Spleen (tissue), 11 donors: Measurements from ENCODE around the gene DPP9. TPM values are rescaled to one million over a fixed set of nuclear protein-coding genes. Genes with fewer than 3 reads are reported as not detected.

Experiments used
- DNase-seq: peaks from one replicate; pipeline ENCODE4 v3.0.0-alpha.2; 2020
- H3K27ac ChIP-seq, 8 donors: fragments of 200-600 bp; sonication (generic) in 7 of 8; 1 replicate in 4 of 8; 2 replicates in 4 of 8; pipeline versions ENCODE4 v1.5.0 to v1.8.0; 2016 to 2021; ENCODE audit warnings: inconsistent platforms in 4 of 8, mild to moderate bottlenecking in 4 of 8, moderate library complexity in 1 of 8
- H3K27me3 ChIP-seq, 7 donors: fragments of 200-600 bp; sonication (generic) in 6 of 7; replicated peaks in 1 of 7; 1 replicate in 4 of 7; 2 replicates in 3 of 7; pipeline versions ENCODE4 v1.5.0 to v1.8.0; 2016 to 2021; ENCODE audit warnings: inconsistent platforms in 3 of 7, mild to moderate bottlenecking in 1 of 7
- H3K36me3 ChIP-seq, 6 donors: fragments of 200-600 bp; sonication (generic) in 5 of 6; 1 replicate in 4 of 6; 2 replicates in 2 of 6; pipeline versions ENCODE4 v1.5.0 to v1.8.0; 2016 to 2021; ENCODE audit warnings: inconsistent platforms in 2 of 6
- H3K4me1 ChIP-seq, 6 donors: fragments of 200-600 bp; sonication (generic) in 5 of 6; 1 replicate in 3 of 6; 2 replicates in 3 of 6; pipeline versions ENCODE4 v1.5.0 to v1.8.0; 2016 to 2021; ENCODE audit warnings: inconsistent platforms in 3 of 6
- H3K4me3 ChIP-seq, 8 donors: fragments of 200-600 bp; sonication (generic) in 7 of 8; 1 replicate in 4 of 8; 2 replicates in 4 of 8; pipeline versions ENCODE4 v1.5.0 to v1.8.0; 2016 to 2021; ENCODE audit warnings: inconsistent platforms in 4 of 8, mild to moderate bottlenecking in 4 of 8, moderate library complexity in 2 of 8
- H3K9me3 ChIP-seq, 8 donors: fragments of 200-600 bp; sonication (generic) in 7 of 8; 1 replicate in 4 of 8; 2 replicates in 4 of 8; pipeline versions ENCODE4 v1.5.0 to v1.8.0; 2016 to 2021; ENCODE audit warnings: inconsistent platforms in 4 of 8
- CTCF ChIP-seq, 11 experiments: fragments of 200-600 bp in 7 of 11; fragments of 450-650 bp in 4 of 11; sonication (generic) in 4 of 11; IDR thresholded peaks in 8 of 11; conservative IDR thresholded peaks in 3 of 11; 1 replicate in 7 of 11; 2 replicates in 4 of 11; pipeline versions ENCODE4 v1.4.0 to v1.8.0; 2016 to 2021; ENCODE audit warnings: antibody characterized with exemption in 11 of 11, inconsistent platforms in 4 of 11, mild to moderate bottlenecking in 1 of 11
- POLR2A ChIP-seq, 3 donors: fragments of 450-650 bp; IDR thresholded peaks; one replicate each; pipeline ENCODE4 v1.5.1; 2017; ENCODE audit warnings: antibody characterized with exemption in 3 of 3, mild to moderate bottlenecking in 1 of 3
- POLR2AphosphoS5 ChIP-seq, 3 donors: sonication (generic); formaldehyde crosslinking; IDR thresholded peaks; one replicate each; pipeline ENCODE4 v1.5.1; 2017; ENCODE audit warnings: antibody characterized with exemption in 3 of 3
- WGBS, 5 donors: extraction: QIAGEN DNeasy Blood & Tissue Kit in 3 of 5; methylation state at CpG; one replicate each; pipeline versions ENCODE4 v1.1.5 to v1.1.7; 2013 to 2018; 5-methylcytosine and 5-hydroxymethylcytosine counted together
- intact Hi-C: fragments of 100-400 bp; cut with DNase I; formaldehyde crosslinking; loops from one replicate; pipeline ENCODE4 v1.15.0; 2023; ENCODE audit warnings: low total_unique reads
- polyA plus RNA-seq, 3 donors: library from polyadenylated mRNA; stranded (reverse); fragments of 200-250 nt; gene quantifications; one replicate each; pipeline ENCODE4 v1.2.1, GENCODE V29; 2013
- total RNA-seq, 7 donors: library from RNA; depleted of rRNA in 3 of 7; stranded (reverse); fragments of >200 nt in 3 of 7; fragmentation: NEBNext Ultra II Directional in 4 of 7; extraction: Animal tissue kit (Norgen Biotek cat#: 25700) in 4 of 7; gene quantifications; one replicate each; pipeline versions ENCODE4 v1.1.0 to v1.2.1, GENCODE V29; 2016 to 2021
- donor health status: healthy with polysubstance abuse.
- donor health status: DM: no; HTN: no; CAD: no; lungs with moderate emphysema.
- donor health status: DM: no; HTN: no; CAD: no.
- donor health status: Bipolar disorder and iron deficiency.
- donor health status: healthy.
- donor health status: DM: no; HTN: no; CAD: no.
- donor health status: DM: yes; HTN: yes; CAD: no.

The DPP9 gene
- total and polyA plus RNA-seq, 10 donors = 22.8 to 89.9 (median 64.9) TPM

DNA sequence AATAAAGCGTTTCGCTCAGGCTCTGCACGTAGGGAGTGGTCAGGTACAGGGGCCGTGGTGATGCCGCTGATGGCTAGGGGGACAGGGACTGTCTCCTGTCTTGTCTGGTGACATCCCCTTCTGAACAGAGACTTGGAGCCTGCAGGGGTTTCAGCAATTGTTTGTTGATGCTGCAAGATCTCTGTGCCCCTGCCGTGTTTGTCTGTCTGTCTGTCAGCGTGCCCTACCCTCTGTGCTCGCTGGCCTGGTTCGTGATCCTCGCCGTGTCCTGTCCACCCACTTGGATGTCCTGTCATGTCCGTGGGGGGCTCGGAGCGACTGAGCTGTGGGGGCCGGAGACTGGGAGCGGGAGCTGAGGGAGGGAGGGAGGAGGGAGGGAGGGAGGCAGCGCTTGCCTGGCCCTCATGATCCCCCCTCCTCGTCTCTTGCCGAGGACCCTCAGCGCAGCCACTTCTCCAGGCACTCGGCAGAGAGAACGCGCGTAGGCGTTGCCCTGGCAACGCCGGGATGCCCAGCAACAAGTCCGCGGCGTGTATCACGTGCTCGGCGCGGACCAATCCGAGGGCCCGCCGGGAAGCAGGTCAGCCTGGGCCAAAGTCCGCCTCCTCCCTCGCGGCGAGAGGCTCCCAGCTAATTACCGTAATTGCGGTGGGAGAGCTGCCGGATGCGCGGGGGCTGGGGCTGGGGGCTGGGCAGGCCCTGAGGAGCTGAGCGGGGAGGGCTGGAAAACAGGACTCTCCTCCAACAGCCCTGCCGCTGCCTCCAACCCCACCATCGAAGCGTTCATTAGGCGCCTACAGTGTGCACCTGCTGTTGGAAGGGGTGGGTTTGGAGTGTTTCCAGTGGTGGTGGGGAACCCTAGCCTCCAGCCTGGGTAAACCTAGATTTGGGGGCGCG, 36.0 kb upstream of the DPP9 start:
- peaks cover 0 to 7% (median 0%) of the 10 kb centered on the region in 8 donors for H3K9me3 ChIP-seq
- no peaks in the 10 kb centered on the region for H3K36me3 ChIP-seq
- H3K4me1 ChIP-seq = peaks cover 8 to 19% (median 14%) of the 10 kb centered on the region in 6 donors
- 3 to 7% (median 4%) methylated on average over 47 to 53 of the region's 53 CpGs for WGBS, 5 donors
- H3K4me3 ChIP-seq = peak overlapping the region in 5 of 8 donors; percentile 12 to 63 (median 28)
- DNase-seq = peak; percentile 92
- peak in 2 of 3 donors; percentile 58 to 70 for TF ChIP-seq POLR2AphosphoS5 (IDR thresholded peaks at IDR 0.05)
- TF ChIP-seq POLR2A (IDR thresholded peaks at IDR 0.05) = no peak
- intact Hi-C loops = no loop called here
- H3K27me3 ChIP-seq = peaks cover 0 to 56% (median 22%) of the 10 kb centered on the region in 7 donors
- no peak overlapping the region for H3K27ac ChIP-seq

DNA sequence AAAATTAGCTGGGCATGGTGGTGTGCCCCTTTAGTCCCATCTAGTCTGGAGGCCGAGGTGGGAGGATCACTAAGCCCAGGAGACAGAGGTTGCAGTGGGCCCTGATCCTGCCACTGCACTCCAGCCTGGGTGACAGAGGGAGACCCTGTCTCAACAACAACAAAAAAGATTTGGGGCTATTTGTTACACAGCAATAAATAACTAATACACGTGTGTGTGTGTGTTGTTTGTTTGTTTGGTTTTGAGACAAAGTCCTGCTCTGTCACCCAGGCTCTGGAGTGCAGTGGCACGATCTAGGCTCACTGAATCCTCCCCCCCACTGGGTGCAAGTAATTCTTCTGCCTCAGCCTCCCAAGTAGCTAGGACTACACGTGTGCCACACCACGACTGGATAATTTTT, 35.0 kb upstream of the DPP9 start:
- Histone ChIP-seq H3K27ac (no peak overlapping the region), H3K27me3 (peaks cover 0 to 49% (median 22%) of the 10 kb centered on the region in 7 donors), H3K4me3 (no peak overlapping the region), H3K36me3 (no peaks in the 10 kb centered on the region), H3K9me3 (peaks cover 0 to 7% (median 0%) of the 10 kb centered on the region in 8 donors), H3K4me1 (peaks cover 8 to 19% (median 14%) of the 10 kb centered on the region in 6 donors)
- intact Hi-C loops = no loop called here
- no peak for TF ChIP-seq CTCF (IDR thresholded peaks at IDR 0.05 in 8 of 11, conservative IDR thresholded peaks at IDR 0.05 in 3 of 11)
- TF ChIP-seq POLR2AphosphoS5 (IDR thresholded peaks at IDR 0.05) = no peak
- no peak for TF ChIP-seq POLR2A (IDR thresholded peaks at IDR 0.05)
- no peak for DNase-seq
- 70 to 79% (median 71%) methylated on average over 5 of the region's 5 CpGs for WGBS, 5 donors

- 69 to 79% (median 76%) methylated on average over 4 of the region's 4 CpGs for WGBS, 5 donors
- intact Hi-C loops = no loop called here
- Histone ChIP-seq H3K9me3 (peaks cover 0 to 7% (median 0%) of the 10 kb centered on the region in 8 donors), H3K36me3 (no peaks in the 10 kb centered on the region), H3K27ac (no peak overlapping the region), H3K27me3 (peaks cover 0 to 44% (median 22%) of the 10 kb centered on the region in 7 donors), H3K4me3 (no peak overlapping the region), H3K4me1 (peaks cover 8 to 19% (median 14%) of the 10 kb centered on the region in 6 donors)
- no peak for DNase-seq
- TF ChIP-seq POLR2A (IDR thresholded peaks at IDR 0.05) (no peak), POLR2AphosphoS5 (IDR thresholded peaks at IDR 0.05) (no peak), CTCF (IDR thresholded peaks at IDR 0.05 in 8 of 11, conservative IDR thresholded peaks at IDR 0.05 in 3 of 11) (no peak)
Measured at GRCh38 chr19:4758082-4758481, 34.4 kb upstream of the DPP9 start.

- no peak for DNase-seq
- TF ChIP-seq CTCF (IDR thresholded peaks at IDR 0.05 in 8 of 11, conservative IDR thresholded peaks at IDR 0.05 in 3 of 11) (no peak), POLR2A (IDR thresholded peaks at IDR 0.05) (no peak), POLR2AphosphoS5 (IDR thresholded peaks at IDR 0.05) (no peak)
- intact Hi-C loops = no loop called here
- WGBS, 5 donors = 83 to 88% (median 87%) methylated on average over 7 of the region's 7 CpGs
- H3K36me3 ChIP-seq = no peaks in the 10 kb centered on the region
- no peak overlapping the region for H3K27ac ChIP-seq
- no peak overlapping the region for H3K4me3 ChIP-seq
- peaks cover 0 to 17% (median 11%) of the 10 kb centered on the region in 7 donors for H3K27me3 ChIP-seq
- peaks cover 0 to 7% (median 0%) of the 10 kb centered on the region in 8 donors for H3K9me3 ChIP-seq
- H3K4me1 ChIP-seq = peaks cover 8 to 17% (median 13%) of the 10 kb centered on the region in 6 donors
Measured at GRCh38 chr19:4755459-4755858, 31.8 kb upstream of the DPP9 start.
